Dermis microvascular lymphatic vessel endothelial cell (primary cell): Measurements from ENCODE around the gene EBF4. TPM values are rescaled to one million over a fixed set of nuclear protein-coding genes. Genes with fewer than 3 reads are reported as not detected.
"Not testable (repeated sequence)": the region's sequence is repeated elsewhere in the genome, so short reads cannot be mapped to it uniquely, and the experiment has no call there.

Experiments used
- DNase-seq, 2 donors: peaks; one replicate each; pipeline versions ENCODE4 v3.0.0 to v3.0.0-alpha.2; 2010; ENCODE audit warnings: low read depth in 2 of 2
- total RNA-seq: library from RNA; depleted of rRNA; stranded (reverse); fragments of >200 nt; gene quantifications from 2 replicates; pipeline ENCODE4 v1.2.1, GENCODE V29; 2014

Gene EBF4
- total RNA-seq, 1 donor from 2014 or later = 0.77 TPM

- DNase-seq = peak; percentile 16 to 60
Observed at GRCh38 chr20:2756056-2756611, 63.6 kb downstream of the EBF4 start.

- no peak for DNase-seq
Observed at GRCh38 chr20:2757001-2757400, 64.4 kb downstream of the EBF4 start.

- DNase-seq = no peak
Observed at GRCh38 chr20:2757969-2758368, 65.4 kb downstream of the EBF4 start.

GRCh38 chr20:2759143-2759542 lies 66.6 kb downstream of the EBF4 start:
- no peak for DNase-seq

- no peak for DNase-seq
Observed at GRCh38 chr20:2759603-2760296, 67.2 kb downstream of the EBF4 start.

- DNase-seq = no peak
Observed at GRCh38 chr20:2760297-2760951, 67.8 kb downstream of the EBF4 start.

DNA sequence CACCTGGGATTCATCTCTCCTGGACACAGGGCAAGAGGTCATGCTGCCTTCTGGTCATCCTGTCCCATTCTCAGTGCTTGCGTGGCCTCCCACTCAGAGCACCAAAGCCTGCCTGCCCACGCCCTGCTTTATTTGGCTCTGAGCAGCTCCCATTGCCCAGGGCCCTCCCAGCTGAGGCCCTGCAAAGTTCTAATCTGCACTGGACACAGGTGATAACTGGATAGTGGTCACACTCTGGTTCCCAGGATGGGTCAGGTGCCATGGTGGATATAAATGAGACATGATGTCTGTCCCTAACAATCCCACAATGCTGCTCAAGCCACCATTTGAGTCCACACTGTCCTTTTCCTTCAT lies 68.3 kb downstream of the EBF4 start:
- no peak for DNase-seq

DNA sequence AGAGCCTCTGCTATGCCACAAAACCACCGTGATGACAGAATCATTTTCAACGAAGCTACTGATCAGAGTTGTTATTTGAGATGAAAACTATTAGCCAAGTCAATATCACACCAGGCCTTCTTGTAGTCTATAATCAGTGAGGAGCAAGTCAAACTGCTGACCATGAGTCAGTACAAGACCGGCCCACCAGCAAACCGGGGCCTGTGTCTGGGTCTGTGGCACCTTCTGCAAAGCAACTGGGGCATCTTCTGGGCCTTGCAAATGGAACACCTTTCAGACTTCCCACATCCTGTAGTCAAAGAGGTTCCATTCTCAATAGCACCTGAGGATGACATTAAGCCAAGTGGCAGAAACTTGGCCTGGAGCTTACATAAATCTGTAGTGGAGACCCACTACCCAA lies 69.3 kb downstream of the EBF4 start:
- no peak for DNase-seq

GRCh38 chr20:2762578-2763131 lies 70.1 kb downstream of the EBF4 start:
- no peak for DNase-seq

GRCh38 chr20:2763186-2763585 lies 70.6 kb downstream of the EBF4 start:
- no peak for DNase-seq

- peak in 1 of 2 donors; percentile 38 for DNase-seq
Observed at GRCh38 chr20:2767768-2768631, 75.4 kb downstream of the EBF4 start.

GRCh38 chr20:2768632-2769015 lies 76.0 kb downstream of the EBF4 start:
- DNase-seq = peak in 1 of 2 donors; percentile 20

DNA sequence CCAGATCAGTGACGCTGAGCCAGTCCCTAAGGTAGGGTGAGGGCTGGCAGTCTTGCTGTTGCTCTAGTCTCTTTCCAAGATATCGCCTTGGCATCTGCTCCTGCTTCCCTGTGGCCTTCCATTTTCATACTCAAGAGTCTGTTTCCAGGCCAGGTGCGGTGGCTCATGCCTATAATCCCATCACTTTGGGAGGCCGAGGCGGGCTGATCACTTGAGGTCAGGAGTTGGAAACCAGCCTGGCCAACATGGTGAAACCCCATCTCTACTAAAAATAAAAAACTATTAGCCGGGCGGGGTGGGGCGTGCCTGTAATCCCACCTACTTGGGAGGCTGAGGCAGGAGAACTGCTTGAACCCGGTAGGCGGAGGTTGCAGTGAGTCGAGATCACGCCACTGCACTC lies 77.5 kb downstream of the EBF4 start:
- DNase-seq = not testable (repeated sequence)

DNA sequence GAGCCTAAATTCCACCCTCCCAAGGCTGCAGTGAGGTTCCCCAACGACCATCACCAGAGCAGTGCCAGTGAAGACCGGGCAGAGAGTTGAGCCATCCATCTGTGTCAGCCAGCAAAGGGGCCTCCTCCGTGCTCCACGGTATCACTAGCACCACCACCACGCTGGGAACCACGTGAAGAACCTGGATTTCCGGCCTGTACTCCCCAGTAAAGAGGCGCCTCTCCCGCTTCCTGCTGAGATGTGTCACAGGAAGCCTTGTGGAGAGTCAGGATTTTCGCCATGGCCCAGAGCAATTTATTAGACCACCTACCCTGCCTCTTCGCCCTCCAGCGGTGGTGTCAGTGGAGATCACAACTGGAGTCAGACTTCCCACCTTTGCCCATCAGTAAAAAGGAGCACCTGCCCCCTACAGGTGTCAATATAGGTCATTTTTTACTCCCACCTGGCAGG lies 79.1 kb downstream of the EBF4 start:
- DNase-seq = peak in 1 of 2 donors; percentile 74

- DNase-seq = no peak
Observed at GRCh38 chr20:2773812-2774211, 81.2 kb downstream of the EBF4 start.

DNA sequence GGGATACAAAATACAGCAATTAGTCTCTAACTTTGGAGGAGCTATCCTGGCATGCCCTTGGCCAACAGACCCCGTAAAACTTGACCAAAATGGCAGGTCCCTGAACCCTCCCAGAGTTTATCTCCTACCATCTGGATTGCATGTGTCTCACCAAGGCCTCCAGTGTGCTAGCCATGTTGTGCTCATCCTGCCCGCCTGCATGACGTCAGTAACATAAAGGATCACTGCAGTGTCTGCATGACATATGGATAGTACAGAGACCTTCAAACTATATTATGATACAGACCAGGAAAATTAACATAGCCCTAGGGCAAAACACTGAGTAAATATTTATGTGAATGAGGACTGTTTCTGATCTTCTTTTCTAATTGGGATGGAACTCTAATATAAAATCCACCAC lies 82.6 kb downstream of the EBF4 start:
- no peak for DNase-seq

DNA sequence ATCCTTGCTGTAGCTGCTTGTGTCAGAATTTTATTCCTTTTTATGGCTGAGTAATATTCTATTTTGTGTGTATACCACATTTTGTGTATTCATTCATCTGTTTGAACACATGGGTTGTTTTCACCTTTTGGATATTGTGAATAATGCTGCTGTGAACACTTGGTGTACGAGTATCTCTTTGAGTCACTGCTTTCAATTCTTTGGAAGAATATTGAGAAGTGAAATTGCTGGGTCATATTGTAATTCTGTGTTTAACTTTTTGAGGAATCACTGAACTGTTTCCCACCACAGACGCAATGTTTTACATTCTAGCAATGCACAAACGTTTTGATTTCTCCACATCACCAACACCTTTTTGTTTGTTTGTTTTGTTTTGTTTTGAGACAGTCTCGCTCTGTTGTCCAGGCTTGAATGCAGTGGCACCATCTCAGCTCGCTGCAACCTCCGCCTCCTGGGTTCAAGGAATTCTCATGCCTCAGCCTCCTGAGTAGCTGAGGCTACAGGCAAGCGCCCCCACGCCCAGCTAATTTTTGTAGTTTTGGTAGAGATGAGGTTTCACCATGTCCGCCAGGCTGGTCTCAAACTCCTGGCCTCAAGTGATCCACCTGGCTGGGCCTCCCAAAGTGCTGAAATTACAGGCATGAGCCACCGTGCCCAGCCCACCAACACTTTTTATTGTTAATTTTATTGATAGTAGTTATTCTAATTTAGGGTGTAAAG lies 86.2 kb downstream of the EBF4 start:
- DNase-seq = no peak

GRCh38 chr20:2780948-2781347 lies 88.4 kb downstream of the EBF4 start:
- DNase-seq = no peak

DNA sequence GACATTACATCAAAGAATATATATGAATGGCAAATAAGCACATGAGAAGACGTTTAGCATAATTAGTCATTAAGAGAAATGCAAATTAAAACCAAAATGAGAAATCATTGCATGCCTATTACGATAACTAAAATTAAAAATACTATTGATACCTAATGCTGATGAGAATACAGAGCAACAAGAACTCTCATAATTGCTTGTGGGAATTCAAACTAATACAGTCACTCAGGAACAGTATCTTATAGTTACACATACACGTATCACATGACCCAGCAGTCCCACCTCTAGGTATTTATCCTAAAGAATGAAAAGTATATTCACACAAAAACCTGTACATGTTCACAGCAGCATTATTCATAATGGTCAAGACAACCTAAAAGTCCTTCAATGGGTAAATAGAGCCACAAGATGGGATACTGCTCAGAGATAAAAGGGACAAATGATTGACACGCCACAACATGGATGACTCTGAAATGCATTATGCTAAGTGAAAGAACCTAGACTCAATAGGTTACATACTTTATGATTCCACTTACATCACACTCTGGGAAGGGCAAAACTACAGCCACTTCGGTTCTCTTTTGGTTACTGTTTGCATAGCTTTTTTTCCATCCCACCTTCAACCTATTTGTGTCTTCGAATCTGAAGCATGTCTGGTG lies 91.5 kb downstream of the EBF4 start:
- DNase-seq = no peak

DNA sequence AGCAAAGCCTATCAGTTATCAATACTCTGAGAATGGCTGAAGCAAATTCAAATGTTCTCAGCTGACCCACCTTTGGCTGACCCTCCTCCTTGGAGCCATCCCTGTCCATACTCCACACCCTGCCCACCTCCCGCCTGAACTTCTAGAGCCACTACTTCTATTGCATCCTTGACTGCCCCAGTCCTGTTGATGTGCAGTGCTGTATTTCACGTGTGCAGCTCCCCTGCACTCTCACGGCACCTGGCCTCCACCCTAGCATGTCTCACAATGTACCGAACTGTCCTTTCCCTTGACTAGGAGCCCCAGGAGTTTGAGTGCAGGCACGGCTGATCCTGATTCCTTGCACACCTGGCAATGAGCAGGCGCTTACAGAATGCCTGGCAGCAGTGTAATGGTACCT lies 100.9 kb downstream of the EBF4 start:
- no peak for DNase-seq
